Neural progenitor cell (in vitro differentiated cells): ENCODE measurements around the gene PRDM9. TPM values are rescaled to one million over a fixed set of nuclear protein-coding genes. Genes with fewer than 3 reads are reported as not detected.

Source experiments
- DNase-seq: peaks from one replicate; pipeline ENCODE4 v3.0.0-alpha.2; 2016; ENCODE audit warnings: low spot score
- H2AFZ ChIP-seq: fragments of 200-600 bp; sonication (generic); replicated peaks from 2 replicates; pipeline ENCODE4 v1.6.1; 2016; ENCODE audit warnings: antibody characterized with exemption
- H3F3A ChIP-seq: fragments of 200-600 bp; sonication (generic); 2 replicates; pipeline ENCODE4 v1.6.1; 2016; ENCODE audit warnings: antibody characterized with exemption, low read depth
- H3K27ac ChIP-seq: fragments of 200-600 bp; sonication (generic); 2 replicates; pipeline ENCODE4 v1.5.1; 2016; ENCODE audit warnings: mild to moderate bottlenecking
- H3K27me3 ChIP-seq: fragments of 200-600 bp; sonication (generic); 2 replicates; pipeline ENCODE4 v1.6.1; 2016; ENCODE audit warnings: mild to moderate bottlenecking, moderate library complexity
- H3K36me3 ChIP-seq: fragments of 200-600 bp; sonication (generic); 2 replicates; pipeline ENCODE4 v1.5.1; 2016
- H3K4me1 ChIP-seq: fragments of 200-600 bp; sonication (generic); 2 replicates; pipeline ENCODE4 v1.6.1; 2016; ENCODE audit warnings: mixed run types
- H3K4me2 ChIP-seq: fragments of 200-600 bp; sonication (generic); 2 replicates; pipeline ENCODE4 v1.6.1; 2016
- H3K4me3 ChIP-seq: fragments of 200-600 bp; sonication (generic); 2 replicates; pipeline ENCODE4 v1.5.1; 2016
- H3K79me2 ChIP-seq: fragments of 200-600 bp; sonication (generic); 2 replicates; pipeline ENCODE4 v1.6.1; 2016; ENCODE audit warnings: low read depth
- H3K9ac ChIP-seq: fragments of 200-600 bp; sonication (generic); 2 replicates; pipeline ENCODE4 v1.6.1; 2016
- H3K9me3 ChIP-seq: fragments of 200-600 bp; sonication (generic); 2 replicates; pipeline ENCODE4 v1.5.1; 2016; ENCODE audit warnings: low read depth
- H4K20me1 ChIP-seq: fragments of 200-600 bp; sonication (generic); 2 replicates; pipeline ENCODE4 v1.6.1; 2016; ENCODE audit warnings: low read depth
- H3K27ac Mint-ChIP-seq: 3 replicates; pipeline ENCODE4 v1.8.0; 2021; ENCODE audit warnings: mixed read lengths
- H3K27me3 Mint-ChIP-seq: 2 replicates; pipeline ENCODE4 v1.8.0; 2022; ENCODE audit warnings: low read depth, mild to moderate bottlenecking, inconsistent platforms, moderate library complexity, mixed read lengths; ENCODE audit not compliant: insufficient read depth
- H3K36me3 Mint-ChIP-seq: 3 replicates; pipeline ENCODE4 v1.8.0; 2021; ENCODE audit warnings: mixed read lengths
- H3K4me1 Mint-ChIP-seq: 3 replicates; pipeline ENCODE4 v1.8.0; 2021; ENCODE audit warnings: mixed read lengths
- H3K4me3 Mint-ChIP-seq: 3 replicates; pipeline ENCODE4 v1.8.0; 2021; ENCODE audit warnings: mild to moderate bottlenecking, moderate library complexity, mixed read lengths
- H3K9me3 Mint-ChIP-seq: 3 replicates; pipeline ENCODE4 v1.8.0; 2020; ENCODE audit warnings: mixed read lengths
- CTCF ChIP-seq: fragments of 200-600 bp; sonication (generic); IDR thresholded peaks from 2 replicates; pipeline ENCODE4 v1.5.1; 2017; ENCODE audit warnings: antibody characterized with exemption, mild to moderate bottlenecking
- EZH2 ChIP-seq: fragments of 200-600 bp; sonication (generic); IDR thresholded peaks from 2 replicates; pipeline ENCODE4 v1.6.1; 2017; ENCODE audit warnings: antibody characterized with exemption, mild to moderate bottlenecking, moderate library complexity
- EZH2phosphoT487 ChIP-seq: fragments of 200-600 bp; sonication (generic); IDR thresholded peaks from 2 replicates; pipeline ENCODE4 v1.6.1; 2017; ENCODE audit warnings: antibody characterized with exemption
- total RNA-seq: library from RNA; depleted of rRNA; stranded (reverse); fragments of >200 nt; gene quantifications from 2 replicates; pipeline ENCODE4 v1.2.3, GENCODE V29; 2015; ENCODE audit warnings: low replicate concordance

Gene PRDM9
- not detected in 2 replicates for total RNA-seq

- no peak within 1 kb of the TSS for H3K4me3 Mint-ChIP-seq
- no peak within 1 kb of the TSS for H3K4me2 ChIP-seq
These were observed at the start of gene PRDM9 for GRCh38 chr5:23507278-23507685. PRDM9 (plus strand) TSS chr5:23507609; CDS start chr5:23509034, 1,425 bp downstream.

GRCh38 chr5:23457780-23458179 lies 49.6 kb upstream of the PRDM9 start:
- H3K36me3 Mint-ChIP-seq, result no peaks in the 10 kb centered on the region
- H3K9me3 ChIP-seq, result no peaks in the 10 kb centered on the region

More at GRCh38 chr5:23507278-23507685, at the start of gene PRDM9:
- DNase-seq, result no peak
- Histone ChIP-seq H3K9me3 (no peaks in the 10 kb centered on the region), H3K27ac (no peak within 1 kb of the TSS), H3K36me3 (no peaks in the 10 kb centered on the region), H3K9ac (no peak within 1 kb of the TSS), H3K4me1 (no peaks in the 10 kb centered on the region), H4K20me1 (no peaks in the 10 kb centered on the region), H2AFZ (peak within 1 kb of the TSS; percentile 95), H3K4me3 (no peak within 1 kb of the TSS), H3K27me3 (no peaks in the 10 kb centered on the region), H3F3A (no peaks in the 10 kb centered on the region), H3K79me2 (no peaks in the 10 kb centered on the region)
- H3K9me3 Mint-ChIP-seq, result peaks cover 14% of the 10 kb centered on the region
- H3K27me3 Mint-ChIP-seq, result peaks cover 7% of the 10 kb centered on the region
- H3K27ac Mint-ChIP-seq, result no peak within 1 kb of the TSS
- H3K36me3 Mint-ChIP-seq, result no peaks in the 10 kb centered on the region
- no peak for TF ChIP-seq CTCF
- no peak for TF ChIP-seq EZH2phosphoT487
- no peak for TF ChIP-seq EZH2
- H3K4me1 Mint-ChIP-seq, result no peaks in the 10 kb centered on the region

GRCh38 chr5:23459214-23459613 lies 48.2 kb upstream of the PRDM9 start:
- H3K4me3 Mint-ChIP-seq, result no peak overlapping the region
- H3K4me1 Mint-ChIP-seq, result no peaks in the 10 kb centered on the region

More at GRCh38 chr5:23457780-23458179, 49.6 kb upstream of the PRDM9 start:
- no peak overlapping the region for H3K27ac Mint-ChIP-seq
- H3K4me3 ChIP-seq, result no peak overlapping the region
- H3K79me2 ChIP-seq, result no peaks in the 10 kb centered on the region
- H4K20me1 ChIP-seq, result no peaks in the 10 kb centered on the region
- H3K36me3 ChIP-seq, result no peaks in the 10 kb centered on the region
- no peaks in the 10 kb centered on the region for H3F3A ChIP-seq
- no peak for DNase-seq
- no peaks in the 10 kb centered on the region for H3K27me3 ChIP-seq
- H2AFZ ChIP-seq, result no peak overlapping the region
- no peaks in the 10 kb centered on the region for H3K9me3 Mint-ChIP-seq
- no peaks in the 10 kb centered on the region for H3K27me3 Mint-ChIP-seq
- H3K4me3 Mint-ChIP-seq, result no peak overlapping the region
- H3K27ac ChIP-seq, result no peak overlapping the region
- no peaks in the 10 kb centered on the region for H3K4me1 Mint-ChIP-seq
- H3K9ac ChIP-seq, result no peak overlapping the region
- H3K4me1 ChIP-seq, result no peaks in the 10 kb centered on the region
- H3K4me2 ChIP-seq, result no peak overlapping the region
- no peak for TF ChIP-seq EZH2phosphoT487
- no peak for TF ChIP-seq CTCF

More at GRCh38 chr5:23459214-23459613, 48.2 kb upstream of the PRDM9 start:
- no peak overlapping the region for H3K27ac ChIP-seq
- H3K9me3 ChIP-seq, result no peaks in the 10 kb centered on the region
- H3K4me1 ChIP-seq, result no peaks in the 10 kb centered on the region
- no peak for TF ChIP-seq CTCF
- TF ChIP-seq EZH2, result no peak
- TF ChIP-seq EZH2phosphoT487, result no peak
- Mint-ChIP-seq H3K36me3 (no peaks in the 10 kb centered on the region), H3K27ac (no peak overlapping the region), H3K27me3 (no peaks in the 10 kb centered on the region), H3K9me3 (no peaks in the 10 kb centered on the region)
- H3K4me3 ChIP-seq, result no peak overlapping the region
- H2AFZ ChIP-seq, result no peak overlapping the region
- no peaks in the 10 kb centered on the region for H3K27me3 ChIP-seq
- no peaks in the 10 kb centered on the region for H3K36me3 ChIP-seq
- DNase-seq, result no peak
- no peak overlapping the region for H3K4me2 ChIP-seq
- no peak overlapping the region for H3K9ac ChIP-seq
- no peaks in the 10 kb centered on the region for H4K20me1 ChIP-seq
- H3F3A ChIP-seq, result no peaks in the 10 kb centered on the region
- H3K79me2 ChIP-seq, result no peaks in the 10 kb centered on the region
